Measurements from ENCODE around the gene EMP1.
"Not testable (repeated sequence)": the region's sequence is repeated elsewhere in the genome, so short reads cannot be mapped to it uniquely, and the experiment has no call there.

The EMP1 gene

GRCh38 chr12:13259625-13260024, 63.1 kb downstream of the EMP1 start:
- DNase-seq = not testable (repeated sequence)

DNA sequence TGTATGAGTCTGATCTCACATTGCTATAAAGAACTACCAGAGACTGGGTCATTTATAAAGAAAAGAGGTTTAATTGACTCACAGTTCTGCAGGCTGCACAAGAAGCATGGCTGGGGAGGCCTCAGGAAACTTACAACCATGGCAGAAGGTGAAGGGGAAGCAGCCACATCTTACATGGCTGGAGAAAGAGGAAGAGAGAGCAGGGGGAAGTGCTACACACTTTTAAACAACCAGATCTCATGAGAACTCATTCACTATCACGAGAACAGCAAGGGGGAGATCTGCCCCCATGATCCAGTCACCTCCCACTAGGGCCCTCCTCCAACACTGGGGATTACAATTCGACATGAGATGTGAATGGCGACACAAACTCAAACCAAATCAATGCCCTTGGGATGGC, 71.3 kb downstream of the EMP1 start:
- DNase-seq = not testable (repeated sequence)

DNA sequence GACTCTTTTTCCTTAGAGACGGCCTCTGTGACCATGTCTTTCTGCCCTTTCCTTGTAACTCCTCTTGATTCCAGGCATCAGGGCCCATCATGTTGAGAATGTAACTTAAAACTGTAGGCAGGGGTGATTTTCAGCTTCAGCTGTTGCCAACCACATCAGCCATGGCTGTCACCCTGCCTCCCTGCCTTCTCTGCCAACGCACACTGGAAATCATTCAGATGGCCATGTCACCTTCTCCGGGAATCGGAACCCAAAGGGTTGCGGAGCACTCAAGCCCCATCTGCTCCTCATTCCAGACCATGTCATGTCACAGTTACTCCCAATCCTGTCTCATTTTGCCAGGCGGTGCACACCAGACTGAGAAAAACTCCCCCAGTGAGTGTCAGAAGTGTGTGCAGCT, 72.1 kb downstream of the EMP1 start:
- no peak for DNase-seq
